ENCODE results near the gene KDM6A.

DNA sequence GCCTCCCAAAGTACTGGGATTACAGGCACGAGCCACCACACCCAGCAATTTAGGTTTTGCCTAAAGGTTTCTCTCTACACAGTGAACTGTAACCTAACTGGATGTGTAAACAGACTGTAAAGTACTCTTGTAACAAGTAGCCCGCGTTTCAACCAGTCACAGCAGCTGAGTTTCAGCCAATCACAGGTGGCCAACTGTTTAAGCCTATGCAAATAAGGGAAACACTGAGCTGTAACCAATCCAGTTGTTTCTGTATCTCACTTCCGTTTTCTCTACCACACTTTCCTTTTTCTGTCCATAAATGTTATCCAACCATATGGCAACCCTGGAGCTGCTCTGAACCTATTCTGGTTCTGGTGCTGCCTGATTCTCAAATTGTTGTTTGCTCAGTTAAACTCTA is 267.8 kb downstream of the KDM6A start:
- TF ChIP-seq GATA2 (IDR thresholded peaks at IDR 0.05; ENCODE audit: low read depth, low read length): no peak
- TF ChIP-seq GATA3 (IDR thresholded peaks at IDR 0.05; ENCODE audit: low read depth, low read length): no peak

Data from SH-SY5Y (cell line).